Caco-2 (cell line): Measurements from ENCODE around the gene TMEM259. TPM values are rescaled to one million over a fixed set of nuclear protein-coding genes. Genes with fewer than 3 reads are reported as not detected.

Experiments used
- BruUV-seq: library from RNA; stranded (reverse); fragments of 400-500 nt; replicated peaks from 2 replicates; lab custom pipeline; 2021; lab: Mats Ljungman, UMichigan
- CTCF ChIA-PET: fragments of 300-600 bp; sonication (Branson Sonifier 250); formaldehyde crosslinking; loops from one replicate; lab custom pipeline; 2022; ENCODE audit warnings: antibody characterized with exemption; lab: Charles Lee
- POLR2A ChIA-PET: fragments of 300-600 bp; sonication (Branson Sonifier 250); formaldehyde crosslinking; loops from one replicate; lab custom pipeline; 2022; ENCODE audit warnings: antibody characterized with exemption; lab: Charles Lee
- DNase-seq, 2 experiments: peaks; one replicate each; pipeline versions ENCODE4 v3.0.0 to v3.0.0-alpha.2; 2020 to 2022
- H3K27me3 ChIP-seq: replicated peaks from 2 replicates; pipeline ENCODE4 v1.6.0; 2011; ENCODE audit warnings: low read length; ENCODE audit not compliant: control insufficient read depth, insufficient read depth
- H3K36me3 ChIP-seq: 2 replicates; pipeline ENCODE4 v1.5.1; 2011; ENCODE audit warnings: low read length; ENCODE audit not compliant: control insufficient read depth, insufficient read depth
- H3K4me1 ChIP-seq: fragments of 250-450 bp; sonication (Bioruptor Pico); 2 replicates; pipeline ENCODE4 v1.5.1; 2020; ENCODE audit warnings: mild to moderate bottlenecking
- H3K4me3 ChIP-seq: 2 replicates; pipeline ENCODE4 v1.5.1; 2011; ENCODE audit warnings: low read depth, mild to moderate bottlenecking, control low read depth, low read length
- H3K9me3 ChIP-seq: fragments of 250-450 bp; sonication (Bioruptor Pico); 2 replicates; pipeline ENCODE4 v1.5.1; 2020; ENCODE audit warnings: mild to moderate bottlenecking, moderate library complexity
- H3K27ac Mint-ChIP-seq: one replicate; pipeline ENCODE4 v1.8.0; 2022; ENCODE audit warnings: mixed read lengths; ENCODE audit not compliant: unreplicated experiment
- H3K27me3 Mint-ChIP-seq: one replicate; pipeline ENCODE4 v1.8.0; 2022; ENCODE audit warnings: mixed read lengths; ENCODE audit not compliant: insufficient read depth, unreplicated experiment
- H3K36me3 Mint-ChIP-seq: one replicate; pipeline ENCODE4 v1.8.0; 2022; ENCODE audit warnings: mild to moderate bottlenecking, mixed read lengths; ENCODE audit not compliant: insufficient read depth, unreplicated experiment
- H3K4me1 Mint-ChIP-seq: one replicate; pipeline ENCODE4 v1.8.0; 2022; ENCODE audit warnings: low read depth, mixed read lengths; ENCODE audit not compliant: unreplicated experiment
- H3K4me3 Mint-ChIP-seq: one replicate; pipeline ENCODE4 v1.8.0; 2022; ENCODE audit warnings: mild to moderate bottlenecking, moderate library complexity, mixed read lengths; ENCODE audit not compliant: unreplicated experiment
- H3K9me3 Mint-ChIP-seq: one replicate; pipeline ENCODE4 v1.8.0; 2022; ENCODE audit warnings: mixed read lengths; ENCODE audit not compliant: unreplicated experiment
- CTCF ChIP-seq, 2 experiments: fragments of 200-600 bp in 1 of 2; IDR thresholded peaks; 1 replicate in 1 of 2; 2 replicates in 1 of 2; pipeline versions ENCODE4 v1.5.1 to v1.8.0; 2011 to 2022; ENCODE audit warnings: antibody characterized with exemption in 1 of 2, control low read depth in 1 of 2, inconsistent platforms in 1 of 2, low read depth in 1 of 2, low read length in 1 of 2, mild to moderate bottlenecking in 1 of 2, moderate library complexity in 1 of 2; ENCODE audit not compliant: insufficient read depth in 1 of 2, severe bottlenecking in 1 of 2, unreplicated experiment in 1 of 2
- intact Hi-C: fragments of 100-400 bp; cut with micrococcal nuclease; formaldehyde crosslinking; loops from one replicate; pipeline ENCODE4 v1.10.0; 2022; ENCODE audit not compliant: unreplicated experiment
- total RNA-seq: library from RNA; stranded (reverse); gene quantifications from 2 replicates; pipeline ENCODE4 v1.2.3, GENCODE V29; 2022

Gene TMEM259
- total RNA-seq, 1 experiment from 2014 or later: 148 TPM

- no TSS peak for BruUV-seq
- no peaks in the 10 kb centered on the region for H3K9me3 ChIP-seq
- H3K36me3 ChIP-seq: no peaks in the 10 kb centered on the region
- DNase-seq: no peak
- peaks cover 1% of the 10 kb centered on the region; the same call in 1 of the 2 replicates for H3K27me3 ChIP-seq
- Mint-ChIP-seq H3K9me3 (no peaks in the 10 kb centered on the region), H3K4me3 (no peak overlapping the region), H3K27me3 (peaks cover 8% of the 10 kb centered on the region), H3K4me1 (no peaks in the 10 kb centered on the region), H3K36me3 (peaks cover 30% of the 10 kb centered on the region), H3K27ac (no peak overlapping the region)
- intact Hi-C loops: no loop called here
- ChIA-PET CTCF (no interaction called here), POLR2A (no interaction called here)
- no peak for TF ChIP-seq CTCF (IDR thresholded peaks at IDR 0.05; ENCODE audit: insufficient read depth in 1 of 2, low read depth in 1 of 2, low read length in 1 of 2, severe bottlenecking in 1 of 2, unreplicated experiment in 1 of 2)
- H3K4me3 ChIP-seq: no peak overlapping the region
- peaks cover 9% of the 10 kb centered on the region; the same call in 1 of the 2 replicates for H3K4me1 ChIP-seq
These were observed 16.6 kb downstream of the TMEM259 start for GRCh38 chr19:1004204-1004802.

GRCh38 chr19:1003283-1003682 is 17.6 kb downstream of the TMEM259 start:
- Histone ChIP-seq H3K9me3 (no peaks in the 10 kb centered on the region), H3K36me3 (no peaks in the 10 kb centered on the region), H3K4me1 (peaks cover 9% of the 10 kb centered on the region; the same call in 1 of the 2 replicates), H3K4me3 (no peak overlapping the region), H3K27me3 (peaks cover 2% of the 10 kb centered on the region; the same call in 1 of the 2 replicates)
- Mint-ChIP-seq H3K27ac (no peak overlapping the region), H3K9me3 (no peaks in the 10 kb centered on the region), H3K4me1 (no peaks in the 10 kb centered on the region), H3K36me3 (peaks cover 36% of the 10 kb centered on the region), H3K27me3 (peaks cover 12% of the 10 kb centered on the region), H3K4me3 (no peak overlapping the region)
- intact Hi-C loops: no loop called here
- CTCF ChIA-PET: no interaction called here
- POLR2A ChIA-PET: no interaction called here
- no peak for TF ChIP-seq CTCF (IDR thresholded peaks at IDR 0.05; ENCODE audit: insufficient read depth in 1 of 2, low read depth in 1 of 2, low read length in 1 of 2, severe bottlenecking in 1 of 2, unreplicated experiment in 1 of 2)
- BruUV-seq: no TSS peak
- no peak for DNase-seq

GRCh38 chr19:1002600-1002999 is 18.3 kb downstream of the TMEM259 start:
- Mint-ChIP-seq H3K27ac (no peak overlapping the region), H3K9me3 (no peaks in the 10 kb centered on the region), H3K4me1 (no peaks in the 10 kb centered on the region), H3K4me3 (no peak overlapping the region), H3K27me3 (peaks cover 15% of the 10 kb centered on the region), H3K36me3 (peaks cover 41% of the 10 kb centered on the region)
- BruUV-seq: no TSS peak
- CTCF ChIA-PET: interaction anchor here (0.6 kb wide), 1 partner anchor 141 kb away, joined by 7 read pairs; no protein-coding TSS in a partner anchor
- Histone ChIP-seq H3K9me3 (no peaks in the 10 kb centered on the region), H3K4me3 (no peak overlapping the region), H3K4me1 (peaks cover 9% of the 10 kb centered on the region; the same call in 1 of the 2 replicates), H3K36me3 (no peaks in the 10 kb centered on the region), H3K27me3 (peaks cover 2% of the 10 kb centered on the region; the same call in 1 of the 2 replicates)
- no peak for DNase-seq
- no peak for TF ChIP-seq CTCF (IDR thresholded peaks at IDR 0.05; ENCODE audit: insufficient read depth in 1 of 2, low read depth in 1 of 2, low read length in 1 of 2, severe bottlenecking in 1 of 2, unreplicated experiment in 1 of 2)
- POLR2A ChIA-PET: no interaction called here
- intact Hi-C loops: no loop called here
